GM12878 (cell line): ENCODE results near the gene ELANE. TPM values are rescaled to one million over a fixed set of nuclear protein-coding genes. Genes with fewer than 3 reads are reported as not detected.

Experiments
- BACH1 ChIP-seq: fragments of 450-650 bp; IDR thresholded peaks from 2 replicates; pipeline ENCODE4 v1.6.1; 2017; ENCODE audit warnings: mild to moderate bottlenecking, borderline replicate concordance
- BCL11A ChIP-seq: IDR thresholded peaks from 2 replicates; pipeline ENCODE4 v1.6.1; 2011; ENCODE audit warnings: low read depth, low read length
- EED ChIP-seq: sonication (generic); IDR thresholded peaks from 2 replicates; pipeline ENCODE4 v1.6.1; 2016; ENCODE audit warnings: antibody characterized with exemption, low read depth
- HSF1 ChIP-seq: fragments of 150-350 bp; IDR thresholded peaks from 2 replicates; pipeline ENCODE4 v1.6.1; 2014; ENCODE audit warnings: mild to moderate bottlenecking, low read depth, low read length
- KAT2A ChIP-seq: conservative IDR thresholded peaks from 2 replicates; pipeline ENCODE4 v1.6.1; 2011; ENCODE audit warnings: low read depth, low read length; ENCODE audit not compliant: control insufficient read depth
- MTA3 ChIP-seq: IDR thresholded peaks from 2 replicates; pipeline ENCODE4 v1.6.1; 2012; ENCODE audit warnings: low read length, inconsistent platforms, borderline replicate concordance
- PAX5 ChIP-seq: IDR thresholded peaks from 2 replicates; pipeline ENCODE4 v1.6.1; 2011; ENCODE audit warnings: low read depth, low read length, borderline replicate concordance
- POLR2AphosphoS5 ChIP-seq: IDR thresholded peaks from 2 replicates; pipeline ENCODE4 v1.6.1; 2011; ENCODE audit warnings: mild to moderate bottlenecking, low read length, inconsistent platforms
- RFX5 ChIP-seq: IDR thresholded peaks from 2 replicates; pipeline ENCODE4 v1.6.1; 2011; ENCODE audit warnings: low read depth, low read length, improper control_type of control experiment
- SIN3A ChIP-seq: IDR thresholded peaks from 2 replicates; pipeline ENCODE4 v1.6.1; 2012; ENCODE audit warnings: low read depth, low read length, improper control_type of control experiment
- SMARCA5 ChIP-seq: fragments of 450-650 bp; IDR thresholded peaks from 2 replicates; pipeline ENCODE4 v1.6.1; 2017; ENCODE audit warnings: mild to moderate bottlenecking
- SMC3 ChIP-seq: IDR thresholded peaks from 2 replicates; pipeline ENCODE4 v1.6.1; 2011; ENCODE audit warnings: low read length, improper control_type of control experiment, borderline replicate concordance
- STAT1 ChIP-seq: fragments of 450-650 bp; conservative IDR thresholded peaks from 2 replicates; pipeline ENCODE4 v1.6.1; 2014; ENCODE audit warnings: antibody characterized with exemption, mild to moderate bottlenecking
- SUPT20H ChIP-seq: IDR thresholded peaks from 2 replicates; pipeline ENCODE4 v1.6.1; 2011; ENCODE audit warnings: low read depth, mild to moderate bottlenecking, low read length, moderate library complexity, borderline replicate concordance; ENCODE audit not compliant: control insufficient read depth
- TCF12 ChIP-seq: IDR thresholded peaks from 2 replicates; pipeline ENCODE4 v1.6.1; 2011; ENCODE audit warnings: low read depth, mild to moderate bottlenecking, low read length
- ZNF687 ChIP-seq: fragments of 450-650 bp; IDR thresholded peaks from 2 replicates; pipeline ENCODE4 v1.6.1; 2017; ENCODE audit warnings: mild to moderate bottlenecking, moderate library complexity
- polyA plus RNA-seq, 11 experiments: library from polyadenylated mRNA; depleted of rRNA in 4 of 11; unstranded in 6 of 11; stranded (reverse) in 5 of 11; fragments of >200 nt; fragmentation: Nextera tagmentation in 4 of 11; fragmentation: Illumina TruSeq in 1 of 11; extraction: Ambion mirVana in 4 of 11; extraction: Trizol in 1 of 11; gene quantifications; 1 replicate in 1 of 11; 2 replicates in 10 of 11; pipeline versions ENCODE4 v1.2.1 to v1.2.3, GENCODE V29; 2011 to 2016; ENCODE audit warnings: inconsistent platforms in 2 of 11, missing spikeins in 2 of 11, low read depth in 1 of 11
- total RNA-seq, 4 experiments: library from RNA; depleted of rRNA in 3 of 4; stranded (reverse); fragments of >200 nt in 3 of 4; fragmentation: Illumina TruSeq in 1 of 4; extraction: Trizol in 1 of 4; gene quantifications; 2 replicates each; pipeline versions ENCODE4 v1.2.1 to v1.2.3, GENCODE V29; 2013 to 2021
- TF ChIP-seq, protein P1 (sequence below): IDR thresholded peaks from 2 replicates; pipeline ENCODE4 v1.6.1; 2012; ENCODE audit warnings: low read depth, low read length, improper control_type of control experiment
- TF ChIP-seq, protein P2 (sequence below): fragments of 450-650 bp; IDR thresholded peaks from 2 replicates; pipeline ENCODE4 v1.6.1; 2014; ENCODE audit warnings: mild to moderate bottlenecking
- TF ChIP-seq, protein P3 (sequence below): IDR thresholded peaks from 2 replicates; pipeline ENCODE4 v1.6.1; 2011; ENCODE audit warnings: low read depth, mild to moderate bottlenecking, low read length, moderate library complexity, borderline replicate concordance; ENCODE audit errors: extremely low read depth

The ELANE gene
- total and polyA plus RNA-seq, 10 of the 15 experiments (the other 5 are each of a cell fraction or from before 2014, with no cell fraction given), result not detected

DNA sequence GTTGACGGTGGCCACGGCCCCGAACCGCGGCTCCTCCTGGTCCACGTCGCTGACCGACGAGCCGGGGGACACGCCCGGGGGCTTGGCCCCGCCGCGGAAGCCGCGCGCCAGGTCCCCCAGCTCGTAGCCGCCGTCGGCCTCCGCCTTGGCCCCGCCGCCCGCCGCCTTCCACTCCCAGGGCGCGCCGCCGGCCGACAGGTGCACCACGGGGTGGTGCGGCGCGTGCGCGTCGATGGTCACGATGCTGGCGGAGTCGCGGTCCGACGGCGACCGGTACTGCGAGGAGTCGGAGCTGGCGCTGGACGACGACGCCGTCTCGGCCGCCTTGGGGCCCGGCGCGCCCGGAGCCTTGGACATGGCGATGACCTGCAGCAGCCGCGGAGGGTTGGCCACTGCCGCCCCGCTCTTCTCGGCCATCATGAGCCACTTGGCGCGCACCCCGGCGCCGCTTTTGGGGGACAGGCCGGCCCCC is 39.3 kb upstream of the ELANE start (continued):
- no peak for TF ChIP-seq HSF1
- peak; percentile 44 for TF ChIP-seq POLR2AphosphoS5
- no peak for TF ChIP-seq SIN3A
- no peak for TF ChIP-seq SMARCA5
- TF ChIP-seq MTA3, result no peak
- TF ChIP-seq SMC3, result no peak
- no peak for TF ChIP-seq EED
- peak; percentile 27; the same call in 1 of the 2 replicates for TF ChIP-seq PAX5
- TF ChIP-seq RFX5, result no peak
- TF ChIP-seq BCL11A, result 0 out of 2 replicates have a peak, but pooled peaks have one; percentile 44
- TF ChIP-seq, protein P1, sequence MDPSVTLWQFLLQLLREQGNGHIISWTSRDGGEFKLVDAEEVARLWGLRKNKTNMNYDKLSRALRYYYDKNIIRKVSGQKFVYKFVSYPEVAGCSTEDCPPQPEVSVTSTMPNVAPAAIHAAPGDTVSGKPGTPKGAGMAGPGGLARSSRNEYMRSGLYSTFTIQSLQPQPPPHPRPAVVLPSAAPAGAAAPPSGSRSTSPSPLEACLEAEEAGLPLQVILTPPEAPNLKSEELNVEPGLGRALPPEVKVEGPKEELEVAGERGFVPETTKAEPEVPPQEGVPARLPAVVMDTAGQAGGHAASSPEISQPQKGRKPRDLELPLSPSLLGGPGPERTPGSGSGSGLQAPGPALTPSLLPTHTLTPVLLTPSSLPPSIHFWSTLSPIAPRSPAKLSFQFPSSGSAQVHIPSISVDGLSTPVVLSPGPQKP, result no peak
- no peak for TF ChIP-seq KAT2A
- TF ChIP-seq ZNF687, result no peak
- TF ChIP-seq, protein P2, sequence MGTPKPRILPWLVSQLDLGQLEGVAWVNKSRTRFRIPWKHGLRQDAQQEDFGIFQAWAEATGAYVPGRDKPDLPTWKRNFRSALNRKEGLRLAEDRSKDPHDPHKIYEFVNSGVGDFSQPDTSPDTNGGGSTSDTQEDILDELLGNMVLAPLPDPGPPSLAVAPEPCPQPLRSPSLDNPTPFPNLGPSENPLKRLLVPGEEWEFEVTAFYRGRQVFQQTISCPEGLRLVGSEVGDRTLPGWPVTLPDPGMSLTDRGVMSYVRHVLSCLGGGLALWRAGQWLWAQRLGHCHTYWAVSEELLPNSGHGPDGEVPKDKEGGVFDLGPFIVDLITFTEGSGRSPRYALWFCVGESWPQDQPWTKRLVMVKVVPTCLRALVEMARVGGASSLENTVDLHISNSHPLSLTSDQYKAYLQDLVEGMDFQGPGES, result no peak
- TF ChIP-seq BACH1, result no peak
- TF ChIP-seq SUPT20H, result no peak
- no peak for TF ChIP-seq STAT1
- TF ChIP-seq, protein P3, sequence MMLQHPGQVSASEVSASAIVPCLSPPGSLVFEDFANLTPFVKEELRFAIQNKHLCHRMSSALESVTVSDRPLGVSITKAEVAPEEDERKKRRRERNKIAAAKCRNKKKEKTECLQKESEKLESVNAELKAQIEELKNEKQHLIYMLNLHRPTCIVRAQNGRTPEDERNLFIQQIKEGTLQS, result no peak
- TF ChIP-seq TCF12, result no peak
